Neural cell (in vitro differentiated cells): ENCODE data around the gene SOCS6.

Source experiments
- CTCF ChIP-seq: fragments of 450-650 bp; IDR thresholded peaks from 2 replicates; pipeline ENCODE4 v1.5.1; 2014; ENCODE audit warnings: antibody characterized with exemption, mild to moderate bottlenecking, moderate library complexity; ENCODE audit not compliant: poor library complexity, severe bottlenecking
- EP300 ChIP-seq: fragments of 450-650 bp; conservative IDR thresholded peaks from 2 replicates; pipeline ENCODE4 v1.6.1; 2014; ENCODE audit warnings: antibody characterized with exemption, mild to moderate bottlenecking, moderate library complexity; ENCODE audit not compliant: poor library complexity, severe bottlenecking
- EZH2 ChIP-seq: fragments of 200-600, 300-800 bp; shearing (Covaris generic), sonication (generic); IDR thresholded peaks from 2 replicates; pipeline ENCODE4 v1.6.1; 2014; ENCODE audit warnings: antibody characterized with exemption, low read length, borderline replicate concordance, mild to moderate bottlenecking; ENCODE audit not compliant: insufficient read depth, poor library complexity, severe bottlenecking
- POLR2AphosphoS5 ChIP-seq: IDR thresholded peaks from 2 replicates; pipeline ENCODE4 v1.6.1; 2012
- RAD21 ChIP-seq: fragments of 450-650 bp; conservative IDR thresholded peaks from 2 replicates; pipeline ENCODE4 v1.6.1; 2014; ENCODE audit warnings: antibody characterized with exemption, mild to moderate bottlenecking, moderate library complexity
- REST ChIP-seq: IDR thresholded peaks from 2 replicates; pipeline ENCODE4 v1.6.1; 2012; ENCODE audit warnings: borderline replicate concordance

- TF ChIP-seq CTCF: no peak
- no peak for TF ChIP-seq REST
- no peak for TF ChIP-seq EZH2
- no peak for TF ChIP-seq RAD21
- TF ChIP-seq EP300: no peak
- TF ChIP-seq POLR2AphosphoS5: no peak
Observed at GRCh38 chr18:70319187-70319586, 30.3 kb downstream of the SOCS6 start.
